HG03060 (cell line): ENCODE data around the gene EFCAB8.

Experiments
- ATAC-seq: cut with Tn5 transposase; IDR thresholded peaks from one replicate; pipeline ENCODE4 v1.9.1; 2021; ENCODE audit warnings: low read depth, moderate number of reproducible peaks; ENCODE audit not compliant: unreplicated experiment

The EFCAB8 gene

DNA sequence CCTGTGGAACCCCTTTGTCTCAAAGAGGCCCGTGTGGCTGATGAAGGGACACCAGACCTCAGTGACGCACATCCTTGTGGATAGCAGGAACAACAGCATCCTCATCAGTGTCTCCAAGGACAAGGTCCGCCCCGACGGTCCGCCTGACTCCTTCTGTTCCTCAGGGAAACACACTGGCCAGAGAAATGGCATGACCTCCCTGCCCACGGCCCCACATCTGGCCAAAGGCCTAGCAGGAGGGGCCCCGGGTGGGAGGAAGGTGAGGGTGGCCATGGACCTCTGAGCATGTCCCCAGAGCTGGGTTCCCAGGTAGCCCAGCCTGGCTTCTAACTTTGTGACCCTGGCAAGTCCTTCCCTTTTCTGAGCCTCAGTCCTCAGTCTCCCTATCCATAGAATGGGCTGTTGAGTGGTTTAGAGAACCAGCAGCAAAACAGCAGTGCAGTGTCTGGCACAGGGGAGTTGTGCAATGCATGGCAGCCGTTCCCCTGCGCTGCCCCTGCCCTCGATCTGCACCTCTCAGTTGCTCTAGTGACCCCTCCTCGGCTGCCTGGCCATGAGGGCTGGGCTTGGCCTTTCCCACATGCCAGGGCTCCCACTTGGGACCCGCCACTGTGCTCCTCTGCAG is 48.3 kb downstream of the EFCAB8 start:
- no peak for ATAC-seq

GRCh38 chr20:32907886-32908285 is 49.2 kb downstream of the EFCAB8 start:
- no peak for ATAC-seq

- no peak for ATAC-seq
Measured at GRCh38 chr20:32908334-32909292, 49.9 kb downstream of the EFCAB8 start.

DNA sequence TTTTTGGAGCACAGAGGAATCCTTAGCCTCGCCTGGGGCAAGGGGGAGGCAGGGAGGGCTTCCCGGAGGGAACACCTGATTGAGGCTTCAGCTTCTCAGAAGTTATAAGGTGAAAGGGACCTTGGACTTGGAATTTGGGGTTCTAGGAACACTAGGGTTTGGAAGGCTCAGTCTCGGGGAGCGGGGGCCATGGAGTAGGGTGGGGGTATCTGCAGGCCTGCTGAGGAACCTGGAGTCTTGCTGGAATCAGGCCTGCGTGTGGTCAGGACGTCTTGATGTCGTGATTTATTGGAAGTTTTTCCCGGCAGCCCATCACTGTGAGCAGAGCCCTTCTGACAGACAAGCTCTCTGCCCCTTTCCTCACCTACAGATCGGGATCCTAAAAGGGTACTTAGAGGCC is 50.7 kb downstream of the EFCAB8 start:
- ATAC-seq, result no peak

DNA sequence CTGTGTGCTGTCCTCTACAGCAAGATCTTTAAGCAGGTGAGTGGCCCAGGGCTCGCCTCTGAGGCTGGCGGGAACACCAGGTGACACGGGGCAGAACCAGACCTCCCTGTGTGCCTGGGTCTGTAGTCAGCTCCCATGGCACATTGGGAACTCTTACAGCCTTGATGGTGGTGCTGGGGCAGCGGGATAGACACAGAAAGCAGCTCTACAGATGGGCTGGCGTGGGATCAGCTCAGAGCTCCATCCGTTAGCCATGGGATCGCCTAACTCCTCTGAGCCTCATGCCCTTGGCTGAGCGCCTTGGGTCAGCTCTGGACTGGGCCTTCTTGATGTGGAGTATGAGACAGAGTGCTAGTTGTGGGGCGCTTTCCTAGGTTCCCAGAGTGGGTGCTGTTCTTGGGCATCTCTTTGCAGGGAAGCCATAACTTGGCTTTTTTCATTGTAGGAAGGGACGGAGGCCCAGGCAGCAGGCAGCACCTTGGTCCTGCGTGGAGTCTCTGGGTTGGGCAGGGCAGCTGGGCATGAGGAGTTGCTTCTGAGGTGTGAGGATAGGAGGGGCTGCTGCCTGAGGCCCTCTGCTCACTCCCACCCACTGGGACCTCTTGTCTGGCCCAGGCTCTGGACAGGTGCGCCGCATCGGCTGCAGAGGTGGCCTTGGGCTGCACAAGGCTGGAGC is 51.3 kb downstream of the EFCAB8 start:
- ATAC-seq, result no peak

GRCh38 chr20:32911355-32911754 is 52.6 kb downstream of the EFCAB8 start:
- no peak for ATAC-seq

GRCh38 chr20:32912688-32913087 is 54.0 kb downstream of the EFCAB8 start:
- no peak for ATAC-seq

- ATAC-seq, result no peak
Measured at GRCh38 chr20:32914031-32914430, 55.3 kb downstream of the EFCAB8 start.

- ATAC-seq, result no peak
Measured at GRCh38 chr20:32917191-32917950, 58.6 kb downstream of the EFCAB8 start.

- ATAC-seq, result no peak
Measured at GRCh38 chr20:32918296-32918695, 59.6 kb downstream of the EFCAB8 start.

GRCh38 chr20:32918751-32919150 is 60.0 kb downstream of the EFCAB8 start:
- no peak for ATAC-seq

GRCh38 chr20:32920066-32920465 is 61.3 kb downstream of the EFCAB8 start:
- ATAC-seq, result no peak

DNA sequence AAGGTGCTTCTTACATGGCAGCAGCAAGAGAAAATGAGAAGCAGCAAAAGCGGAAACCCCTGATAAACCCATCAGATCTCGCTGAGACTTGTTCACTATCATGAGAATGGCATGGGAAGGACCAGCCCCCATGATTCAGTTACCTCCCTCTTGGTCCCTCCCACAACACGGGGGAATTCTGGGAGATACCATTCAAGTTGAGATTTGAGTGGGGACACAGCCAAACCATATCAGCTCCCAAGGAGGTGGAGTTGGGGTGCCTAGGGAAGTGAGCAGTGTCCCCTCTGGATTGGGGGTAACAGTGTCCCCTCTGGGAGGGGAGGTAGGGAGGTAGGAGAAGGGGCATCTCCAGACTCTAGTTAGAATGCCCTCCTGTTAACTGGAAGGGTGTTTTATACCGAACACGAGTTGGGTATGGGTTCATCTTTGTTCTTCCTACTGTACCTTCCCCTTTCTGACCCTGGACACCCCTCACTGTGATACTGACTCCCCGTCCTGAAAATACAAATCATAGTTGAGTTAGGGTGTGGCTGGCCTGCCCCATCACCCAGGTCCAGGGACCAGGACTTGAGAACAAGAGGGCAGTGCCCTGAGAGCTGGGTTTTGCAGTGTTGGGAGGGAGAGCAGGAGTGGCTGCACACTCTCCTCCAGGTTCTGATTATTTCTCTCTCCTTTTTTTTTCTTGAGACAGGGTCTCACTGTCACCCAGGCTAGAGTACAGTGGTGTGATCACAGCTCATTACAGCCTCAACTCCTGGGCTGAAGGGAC is 62.0 kb downstream of the EFCAB8 start:
- ATAC-seq, result no peak

DNA sequence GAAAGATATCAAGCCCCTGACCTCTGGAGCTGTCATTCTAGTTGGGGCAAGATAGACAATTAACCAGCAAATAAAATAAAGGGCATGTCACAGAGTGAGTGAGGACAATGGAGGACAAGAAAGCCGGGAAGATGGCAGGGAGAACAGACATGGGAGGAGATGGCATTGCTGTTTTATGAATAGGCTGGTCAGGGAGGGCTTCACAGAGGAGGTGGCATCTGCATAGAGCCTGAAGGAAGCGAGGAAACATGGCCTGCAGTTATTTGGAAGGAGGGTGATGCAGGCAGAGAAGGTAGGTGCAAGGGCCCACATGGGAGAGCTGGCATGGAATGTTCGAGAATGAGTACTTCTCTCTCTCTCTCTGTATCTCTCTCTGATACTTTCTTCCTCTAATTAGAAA is 63.7 kb downstream of the EFCAB8 start:
- ATAC-seq, result no peak

DNA sequence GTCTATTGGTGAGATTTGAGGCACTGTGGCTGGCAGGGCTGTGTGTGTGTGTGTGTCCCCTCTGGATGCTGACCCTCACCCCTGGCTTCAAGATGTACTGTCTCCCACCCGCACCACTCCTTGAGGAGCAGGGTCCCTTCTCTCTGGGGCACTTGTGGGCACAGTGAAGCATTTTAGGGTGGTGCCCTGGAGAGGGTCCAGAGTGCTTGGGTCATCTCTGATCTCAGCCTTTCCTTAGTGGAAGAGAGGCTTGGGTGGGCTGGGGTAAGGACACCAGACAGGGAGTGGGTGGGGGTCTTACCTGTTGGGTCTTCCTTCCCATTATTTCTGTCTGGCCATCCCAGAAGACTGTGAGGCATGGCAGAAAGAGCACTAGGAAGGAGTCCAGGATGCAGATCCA is 66.1 kb downstream of the EFCAB8 start:
- ATAC-seq, result no peak

DNA sequence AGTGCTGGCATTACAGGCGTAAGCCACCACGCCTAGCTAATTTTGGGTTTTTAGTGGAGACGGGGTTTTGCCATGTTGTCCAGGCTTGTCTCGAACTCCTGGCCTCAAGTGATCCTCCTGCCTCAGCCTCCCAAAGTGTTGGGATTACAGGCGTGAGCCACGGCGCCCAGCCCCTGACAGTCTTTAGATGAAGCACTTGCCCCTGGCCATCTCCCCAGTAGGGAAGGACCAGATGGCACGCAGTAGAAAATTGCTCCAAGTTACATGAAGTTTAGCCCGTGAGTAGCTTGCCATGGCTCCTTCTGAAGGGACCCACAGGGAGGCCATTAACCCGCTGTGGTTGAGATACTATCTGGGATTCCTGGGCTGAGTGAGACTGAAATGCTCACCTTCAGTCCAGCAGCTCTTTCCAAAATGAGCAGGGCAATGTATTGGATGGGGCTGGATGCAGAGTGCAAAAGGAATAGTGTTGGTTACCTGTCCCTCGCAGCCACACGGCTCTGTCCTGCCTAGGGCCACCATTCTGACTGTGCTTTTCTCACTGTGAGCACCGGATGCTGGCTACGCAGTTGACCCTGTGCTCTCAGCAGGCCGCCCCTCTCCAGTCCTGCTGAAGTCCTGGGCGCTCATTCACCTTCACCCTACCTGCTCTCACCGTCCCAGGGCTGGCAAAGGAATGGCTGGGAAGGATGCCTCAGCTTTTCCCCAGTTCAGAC is 66.9 kb downstream of the EFCAB8 start:
- no peak for ATAC-seq

DNA sequence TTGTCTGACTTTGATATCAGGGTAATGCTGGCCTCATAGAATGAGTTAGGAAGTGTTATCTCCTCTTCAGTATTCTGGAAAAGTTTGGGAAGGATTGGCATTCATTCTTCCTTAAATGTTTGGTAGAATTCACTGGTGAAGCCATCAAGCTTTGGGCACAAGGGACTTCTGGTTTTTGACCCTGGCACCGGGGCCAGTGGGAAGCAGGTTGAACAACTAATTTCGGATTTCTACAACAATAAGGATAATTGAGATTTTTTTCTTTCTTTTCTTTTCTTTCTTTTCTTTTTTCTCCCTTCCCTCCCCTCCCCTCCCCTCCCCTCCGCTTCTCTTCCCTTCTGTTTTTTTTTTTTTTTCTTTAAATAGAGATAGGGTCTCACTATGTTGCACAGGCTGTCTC is 70.4 kb downstream of the EFCAB8 start:
- no peak for ATAC-seq

- no peak for ATAC-seq
Measured at GRCh38 chr20:32930181-32930580, 71.5 kb downstream of the EFCAB8 start.

DNA sequence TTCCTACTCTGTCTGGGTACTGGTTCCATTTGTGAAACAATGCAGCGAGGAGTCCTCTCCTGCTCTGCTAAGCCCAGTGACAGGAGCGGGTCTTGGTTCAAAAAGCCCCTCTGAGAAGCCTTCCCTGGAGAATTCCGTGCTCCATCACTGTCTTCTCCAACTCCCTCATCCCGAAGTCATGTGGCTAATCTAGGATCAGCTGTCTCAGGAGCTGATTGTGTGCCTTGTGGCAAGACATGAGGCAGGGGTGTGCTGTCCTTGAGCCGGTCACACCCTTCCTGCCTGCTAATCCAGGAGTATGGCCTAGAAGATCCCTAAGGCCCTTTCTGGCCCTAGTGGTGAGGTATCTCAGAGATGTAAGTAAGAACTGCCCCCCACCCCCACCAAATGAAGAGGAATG is 72.0 kb downstream of the EFCAB8 start:
- ATAC-seq, result no peak
